Right lobe of liver (tissue), 4 donors: ENCODE data around the gene UNC119B.

Experiments used
- CTCF ChIP-seq, 4 donors: fragments of 200-600 bp in 3 of 4; fragments of 450-650 bp in 1 of 4; IDR thresholded peaks; one replicate each; pipeline versions ENCODE4 v1.5.1 to v1.8.0; 2016 to 2022; ENCODE audit warnings: antibody characterized with exemption in 4 of 4, mild to moderate bottlenecking in 2 of 4
- POLR2A ChIP-seq: fragments of 450-650 bp; IDR thresholded peaks from one replicate; pipeline ENCODE4 v1.6.1; 2017; ENCODE audit warnings: antibody characterized with exemption, mild to moderate bottlenecking
- donor health status: DM: no; HTN: no; CAD: no.
- donor health status: DM: no; HTN: no; CAD: no.
- donor health status: DM: no; HTN: yes; CAD: no.

- no peak for TF ChIP-seq POLR2A
- TF ChIP-seq CTCF (IDR thresholded peaks at IDR 0.05): no peak
Measured at GRCh38 chr12:120771097-120771496, 60.8 kb downstream of the UNC119B start.
